H1 (cell line): ENCODE results near the gene PGM3.

Experiments
- GABPA ChIP-seq: IDR thresholded peaks from 2 replicates; pipeline ENCODE4 v1.6.1; 2011; ENCODE audit warnings: mild to moderate bottlenecking, low read length, moderate library complexity, borderline replicate concordance; ENCODE audit not compliant: insufficient read depth
- MAX ChIP-seq: IDR thresholded peaks from 2 replicates; pipeline ENCODE4 v1.6.1; 2012; ENCODE audit warnings: inconsistent platforms
- POLR2A ChIP-seq, 2 experiments: IDR thresholded peaks; 1 replicate in 1 of 2; 2 replicates in 1 of 2; pipeline ENCODE4 v1.6.1; 2011; ENCODE audit warnings: low read depth in 2 of 2, low read length in 2 of 2, mild to moderate bottlenecking in 2 of 2; ENCODE audit errors: control extremely low read depth in 1 of 2
- RFX5 ChIP-seq: IDR thresholded peaks from 2 replicates; pipeline ENCODE4 v1.6.1; 2011; ENCODE audit warnings: low read depth, low read length, improper control_type of control experiment, borderline replicate concordance
- TCF12 ChIP-seq: IDR thresholded peaks from 2 replicates; pipeline ENCODE4 v1.6.1; 2011; ENCODE audit warnings: low read depth, mild to moderate bottlenecking, low read length
- TF ChIP-seq, protein P1 (sequence below), 3 experiments: IDR thresholded peaks; 1 replicate in 2 of 3; 2 replicates in 1 of 3; pipeline versions ENCODE4 v1.5.1 to v1.6.1; 2011; ENCODE audit warnings: low read length in 3 of 3, mild to moderate bottlenecking in 3 of 3, inconsistent platforms in 2 of 3, low read depth in 1 of 3, moderate library complexity in 1 of 3; ENCODE audit not compliant: insufficient read depth in 1 of 3; ENCODE audit errors: control extremely low read depth in 1 of 3

DNA sequence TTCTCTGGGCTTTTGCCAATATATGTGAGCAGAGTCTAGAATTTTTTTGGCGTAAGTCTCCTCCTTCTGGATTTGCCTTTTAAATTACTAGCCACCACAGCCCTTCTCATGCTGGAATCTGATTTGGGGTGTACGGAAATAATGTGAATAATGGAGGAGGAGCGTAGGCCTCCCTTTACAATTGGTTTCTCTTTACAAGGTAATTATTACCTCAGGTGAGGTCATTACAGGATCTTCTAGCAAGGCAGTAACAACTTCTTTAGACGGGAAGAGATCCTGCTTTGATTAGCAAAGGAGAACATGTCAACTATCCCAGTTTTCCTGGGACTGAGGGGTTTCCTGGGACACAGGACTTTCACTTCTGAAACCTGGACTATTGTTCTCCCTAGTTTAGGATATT is 9.0 kb upstream of the PGM3 start:
- TF ChIP-seq POLR2A (IDR thresholded peaks at IDR 0.05; ENCODE audit: control extremely low read depth in 1 of 2, low read depth in 2 of 2, low read length in 2 of 2) = no peak
- TF ChIP-seq, protein P1, sequence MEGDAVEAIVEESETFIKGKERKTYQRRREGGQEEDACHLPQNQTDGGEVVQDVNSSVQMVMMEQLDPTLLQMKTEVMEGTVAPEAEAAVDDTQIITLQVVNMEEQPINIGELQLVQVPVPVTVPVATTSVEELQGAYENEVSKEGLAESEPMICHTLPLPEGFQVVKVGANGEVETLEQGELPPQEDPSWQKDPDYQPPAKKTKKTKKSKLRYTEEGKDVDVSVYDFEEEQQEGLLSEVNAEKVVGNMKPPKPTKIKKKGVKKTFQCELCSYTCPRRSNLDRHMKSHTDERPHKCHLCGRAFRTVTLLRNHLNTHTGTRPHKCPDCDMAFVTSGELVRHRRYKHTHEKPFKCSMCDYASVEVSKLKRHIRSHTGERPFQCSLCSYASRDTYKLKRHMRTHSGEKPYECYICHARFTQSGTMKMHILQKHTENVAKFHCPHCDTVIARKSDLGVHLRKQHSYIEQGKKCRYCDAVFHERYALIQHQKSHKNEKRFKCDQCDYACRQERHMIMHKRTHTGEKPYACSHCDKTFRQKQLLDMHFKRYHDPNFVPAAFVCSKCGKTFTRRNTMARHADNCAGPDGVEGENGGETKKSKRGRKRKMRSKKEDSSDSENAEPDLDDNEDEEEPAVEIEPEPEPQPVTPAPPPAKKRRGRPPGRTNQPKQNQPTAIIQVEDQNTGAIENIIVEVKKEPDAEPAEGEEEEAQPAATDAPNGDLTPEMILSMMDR (IDR thresholded peaks at IDR 0.05; ENCODE audit: control extremely low read depth in 1 of 3, insufficient read depth in 1 of 3, low read depth in 1 of 3, low read length in 3 of 3) = no peak
- TF ChIP-seq TCF12 = no peak
- no peak for TF ChIP-seq MAX
- no peak for TF ChIP-seq RFX5
- no peak for TF ChIP-seq GABPA
